Thoracic aorta (tissue), 2 donors: ENCODE results near the gene MTOR. TPM values are rescaled to one million over a fixed set of nuclear protein-coding genes. Genes with fewer than 3 reads are reported as not detected.

Experiments
- ATAC-seq: fragments of 150-250 bp; one replicate; pipeline ENCODE4 v1.8.0; 2017; ENCODE audit warnings: low read depth; ENCODE audit not compliant: insufficient number of reproducible peaks, low FRiP score
- DNase-seq: peaks from one replicate; pipeline ENCODE4 v3.0.0-alpha.2; 2020; ENCODE audit warnings: low spot score
- H3K27ac ChIP-seq, 2 donors: fragments of 200-600 bp; sonication (generic); 1 replicate in 1 of 2; 2 replicates in 1 of 2; pipeline ENCODE4 v1.5.1; 2016; ENCODE audit warnings: mild to moderate bottlenecking in 2 of 2, moderate library complexity in 2 of 2
- H3K27me3 ChIP-seq: fragments of 200-600 bp; sonication (generic); replicated peaks from 2 replicates; pipeline ENCODE4 v1.6.0; 2016; ENCODE audit warnings: mild to moderate bottlenecking; ENCODE audit not compliant: insufficient read depth
- H3K36me3 ChIP-seq: fragments of 200-600 bp; sonication (generic); one replicate; pipeline ENCODE4 v1.5.1; 2016
- H3K4me1 ChIP-seq, 2 donors: fragments of 200-600 bp; sonication (generic); 1 replicate in 1 of 2; 2 replicates in 1 of 2; pipeline versions ENCODE4 v1.5.1 to v1.6.0; 2016; ENCODE audit warnings: low read depth in 2 of 2, mild to moderate bottlenecking in 1 of 2; ENCODE audit not compliant: control insufficient read depth in 1 of 2
- H3K4me3 ChIP-seq: fragments of 200-600 bp; sonication (generic); 2 replicates; pipeline ENCODE4 v1.5.1; 2016; ENCODE audit warnings: mild to moderate bottlenecking
- H3K9me3 ChIP-seq: fragments of 200-600 bp; sonication (generic); 2 replicates; pipeline ENCODE4 v1.5.1; 2016
- CTCF ChIP-seq: fragments of 200-600 bp; sonication (generic); IDR thresholded peaks from one replicate; pipeline ENCODE4 v1.5.1; 2019; ENCODE audit warnings: antibody characterized with exemption
- total RNA-seq, 2 donors: library from RNA; depleted of rRNA; stranded (reverse); fragments of >200 nt; gene quantifications; one replicate each; pipeline versions ENCODE4 v1.1.0 to v1.2.3, GENCODE V29; 2016

Gene MTOR
- total RNA-seq, 2 donors from 2014 or later = 37.5 to 48.7 TPM

- Histone ChIP-seq H3K4me1 (no peaks in the 10 kb centered on the region), H3K27me3 (no peaks in the 10 kb centered on the region), H3K9me3 (no peaks in the 10 kb centered on the region), H3K27ac (no peak overlapping the region), H3K4me3 (no peak overlapping the region), H3K36me3 (peaks cover 44% of the 10 kb centered on the region)
- ATAC-seq (no peak), DNase-seq (no peak)
- TF ChIP-seq CTCF = no peak
These were observed 67.8 kb downstream of the MTOR start for GRCh38 chr1:11194407-11195176.

GRCh38 chr1:11193376-11193775 lies 69.0 kb downstream of the MTOR start:
- H3K27ac ChIP-seq = no peak overlapping the region
- ATAC-seq (no peak), DNase-seq (no peak)
- TF ChIP-seq CTCF = no peak
- H3K4me1 ChIP-seq = peaks cover 0 to 11% of the 10 kb centered on the region in 2 donors
- H3K36me3 ChIP-seq = peaks cover 34% of the 10 kb centered on the region
- H3K4me3 ChIP-seq = no peak overlapping the region
- no peaks in the 10 kb centered on the region for H3K27me3 ChIP-seq
- no peaks in the 10 kb centered on the region for H3K9me3 ChIP-seq

- Histone ChIP-seq H3K27me3 (no peaks in the 10 kb centered on the region), H3K36me3 (peaks cover 11% of the 10 kb centered on the region), H3K4me1 (peaks cover 11 to 25% of the 10 kb centered on the region in 2 donors), H3K4me3 (no peak within 1 kb of the TSS), H3K27ac (peak within 1 kb of the TSS; percentile 36 to 77), H3K9me3 (no peaks in the 10 kb centered on the region)
- ATAC-seq = no peak
- no peak for TF ChIP-seq CTCF
- DNase-seq = no peak
These were observed 73.4 kb downstream of the MTOR start, which contains the start of gene ANGPTL7 for GRCh38 chr1:11188858-11189451. Gene ANGPTL7, plus strand, starts transcription at chr1:11189355. Its CDS starts 225 bp downstream, at chr1:11189580.

- Histone ChIP-seq H3K9me3 (no peaks in the 10 kb centered on the region), H3K27me3 (no peaks in the 10 kb centered on the region), H3K36me3 (peaks cover 5% of the 10 kb centered on the region), H3K27ac (peak overlapping the region; percentile 36 to 77), H3K4me1 (peaks cover 11 to 25% of the 10 kb centered on the region in 2 donors), H3K4me3 (no peak overlapping the region)
- ATAC-seq = no peak
- DNase-seq = no peak
- no peak for TF ChIP-seq CTCF
These were observed 74.0 kb downstream of the MTOR start for GRCh38 chr1:11188381-11188780.

GRCh38 chr1:11187931-11188330 lies 74.4 kb downstream of the MTOR start:
- no peak overlapping the region for H3K4me3 ChIP-seq
- H3K9me3 ChIP-seq = no peaks in the 10 kb centered on the region
- H3K4me1 ChIP-seq = peaks cover 11 to 25% of the 10 kb centered on the region in 2 donors
- no peak for DNase-seq
- TF ChIP-seq CTCF = no peak
- ATAC-seq = no peak
- H3K36me3 ChIP-seq = peaks cover 4% of the 10 kb centered on the region
- H3K27me3 ChIP-seq = no peaks in the 10 kb centered on the region
- peak overlapping the region; percentile 36 to 77 for H3K27ac ChIP-seq
